ENCODE results near the gene MICU1.
A peak's percentile ranks its signal among the peaks of the same experiment; 100 is the strongest.

- TF ChIP-seq CTCF (IDR thresholded peaks at IDR 0.05) (peak; percentile 95), EZH2phosphoT487 (IDR thresholded peaks at IDR 0.05) (no peak)
These were observed 285.2 kb downstream of the MICU1 start for GRCh38 chr10:72340510-72341261.

All from neural progenitor cell (in vitro differentiated cells).